Measurements from ENCODE around the gene PAPOLG.

DNA sequence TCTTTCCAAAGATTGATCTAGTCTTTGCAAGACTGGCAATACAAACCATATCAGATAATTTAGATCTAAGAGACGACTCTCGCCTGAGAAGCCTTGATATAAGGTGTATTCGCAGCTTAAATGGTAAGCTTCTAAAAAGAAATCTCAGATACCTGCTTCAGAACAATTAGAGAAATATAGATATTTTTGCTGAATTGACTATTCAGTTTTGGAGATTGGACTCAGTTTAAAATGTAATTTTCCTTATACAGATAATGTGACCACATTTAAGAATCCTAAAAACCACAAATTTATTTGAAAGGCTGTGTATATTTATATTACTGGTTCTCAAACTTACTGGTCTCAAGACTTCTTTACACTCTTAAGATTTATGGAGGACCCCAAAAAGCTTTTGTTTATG, 15.4 kb downstream of the PAPOLG start:
- TF ChIP-seq, protein P1, sequence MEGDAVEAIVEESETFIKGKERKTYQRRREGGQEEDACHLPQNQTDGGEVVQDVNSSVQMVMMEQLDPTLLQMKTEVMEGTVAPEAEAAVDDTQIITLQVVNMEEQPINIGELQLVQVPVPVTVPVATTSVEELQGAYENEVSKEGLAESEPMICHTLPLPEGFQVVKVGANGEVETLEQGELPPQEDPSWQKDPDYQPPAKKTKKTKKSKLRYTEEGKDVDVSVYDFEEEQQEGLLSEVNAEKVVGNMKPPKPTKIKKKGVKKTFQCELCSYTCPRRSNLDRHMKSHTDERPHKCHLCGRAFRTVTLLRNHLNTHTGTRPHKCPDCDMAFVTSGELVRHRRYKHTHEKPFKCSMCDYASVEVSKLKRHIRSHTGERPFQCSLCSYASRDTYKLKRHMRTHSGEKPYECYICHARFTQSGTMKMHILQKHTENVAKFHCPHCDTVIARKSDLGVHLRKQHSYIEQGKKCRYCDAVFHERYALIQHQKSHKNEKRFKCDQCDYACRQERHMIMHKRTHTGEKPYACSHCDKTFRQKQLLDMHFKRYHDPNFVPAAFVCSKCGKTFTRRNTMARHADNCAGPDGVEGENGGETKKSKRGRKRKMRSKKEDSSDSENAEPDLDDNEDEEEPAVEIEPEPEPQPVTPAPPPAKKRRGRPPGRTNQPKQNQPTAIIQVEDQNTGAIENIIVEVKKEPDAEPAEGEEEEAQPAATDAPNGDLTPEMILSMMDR (conservative IDR thresholded peaks at IDR 0.05; ENCODE audit: low read depth, low read length), result no peak
- TF ChIP-seq MXI1 (IDR thresholded peaks at IDR 0.05; ENCODE audit: borderline replicate concordance, low read depth, low read length) (no peak), RFX5 (IDR thresholded peaks at IDR 0.05; ENCODE audit: low read depth, low read length) (no peak), MAZ (IDR thresholded peaks at IDR 0.05; ENCODE audit: borderline replicate concordance, low read depth, low read length) (no peak), FOS (IDR thresholded peaks at IDR 0.05; ENCODE audit: low read depth, low read length) (no peak), CHD1 (IDR thresholded peaks at IDR 0.05; ENCODE audit: low read depth, low read length) (no peak), CEBPB (IDR thresholded peaks at IDR 0.05; ENCODE audit: low read depth, low read length) (no peak), POLR2A (IDR thresholded peaks at IDR 0.05; ENCODE audit: low read depth, low read length) (no peak), MAFK (IDR thresholded peaks at IDR 0.05; ENCODE audit: low read depth, low read length) (no peak), BHLHE40 (IDR thresholded peaks at IDR 0.05; ENCODE audit: low read depth, low read length) (no peak), NFE2L2 (IDR thresholded peaks at IDR 0.05; ENCODE audit: low read depth, low read length) (no peak), SMC3 (IDR thresholded peaks at IDR 0.05; ENCODE audit: low read depth, low read length) (no peak)
- TF ChIP-seq, protein P2, sequence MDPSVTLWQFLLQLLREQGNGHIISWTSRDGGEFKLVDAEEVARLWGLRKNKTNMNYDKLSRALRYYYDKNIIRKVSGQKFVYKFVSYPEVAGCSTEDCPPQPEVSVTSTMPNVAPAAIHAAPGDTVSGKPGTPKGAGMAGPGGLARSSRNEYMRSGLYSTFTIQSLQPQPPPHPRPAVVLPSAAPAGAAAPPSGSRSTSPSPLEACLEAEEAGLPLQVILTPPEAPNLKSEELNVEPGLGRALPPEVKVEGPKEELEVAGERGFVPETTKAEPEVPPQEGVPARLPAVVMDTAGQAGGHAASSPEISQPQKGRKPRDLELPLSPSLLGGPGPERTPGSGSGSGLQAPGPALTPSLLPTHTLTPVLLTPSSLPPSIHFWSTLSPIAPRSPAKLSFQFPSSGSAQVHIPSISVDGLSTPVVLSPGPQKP (IDR thresholded peaks at IDR 0.05; ENCODE audit: borderline replicate concordance, low read depth, low read length), result no peak
- TF ChIP-seq, protein P3, sequence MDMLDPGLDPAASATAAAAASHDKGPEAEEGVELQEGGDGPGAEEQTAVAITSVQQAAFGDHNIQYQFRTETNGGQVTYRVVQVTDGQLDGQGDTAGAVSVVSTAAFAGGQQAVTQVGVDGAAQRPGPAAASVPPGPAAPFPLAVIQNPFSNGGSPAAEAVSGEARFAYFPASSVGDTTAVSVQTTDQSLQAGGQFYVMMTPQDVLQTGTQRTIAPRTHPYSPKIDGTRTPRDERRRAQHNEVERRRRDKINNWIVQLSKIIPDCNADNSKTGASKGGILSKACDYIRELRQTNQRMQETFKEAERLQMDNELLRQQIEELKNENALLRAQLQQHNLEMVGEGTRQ (IDR thresholded peaks at IDR 0.05; ENCODE audit: low read depth, low read length), result no peak
